HepG2 (cell line): ENCODE results near the gene ZNF184. TPM values are rescaled to one million over a fixed set of nuclear protein-coding genes. Genes with fewer than 3 reads are reported as not detected.
A peak's percentile ranks its signal among the peaks of the same experiment; 100 is the strongest.

Source experiments
- AGO2 ChIP-seq: fragments of 200-400 bp; formaldehyde crosslinking; optimal IDR thresholded peaks from 2 replicates; pipeline ENCODE3; 2017; ENCODE audit warnings: mild to moderate bottlenecking, low read depth, low read length, moderate library complexity
- ATRX ChIP-seq: sonication (generic); formaldehyde crosslinking; IDR thresholded peaks from 2 replicates; pipeline ENCODE4 v1.4.0; 2020; ENCODE audit warnings: missing genetic modification reagents, borderline replicate concordance
- CCAR2 ChIP-seq: fragments of 200-400 bp; formaldehyde crosslinking; optimal IDR thresholded peaks from 2 replicates; pipeline ENCODE3; 2018; ENCODE audit warnings: low read depth, mild to moderate bottlenecking, low read length, moderate library complexity
- CHCHD3 ChIP-seq: sonication (generic); formaldehyde crosslinking; IDR thresholded peaks from 2 replicates; pipeline ENCODE4 v1.8.0; 2022; ENCODE audit warnings: mild to moderate bottlenecking, missing genetic modification reagents, moderate library complexity
- DR1 ChIP-seq: sonication (generic); formaldehyde crosslinking; IDR thresholded peaks from 2 replicates; pipeline ENCODE4 v1.8.0; 2021; ENCODE audit warnings: mild to moderate bottlenecking, missing genetic modification reagents, inconsistent platforms
- MAFK ChIP-seq, 2 experiments: IDR thresholded peaks in 1 of 2; conservative IDR thresholded peaks in 1 of 2; 2 replicates each; pipeline ENCODE4 v1.6.1; 2011; ENCODE audit warnings: improper control_type of control experiment in 2 of 2, low read length in 2 of 2
- MTA1 ChIP-seq: sonication (generic); formaldehyde crosslinking; IDR thresholded peaks from 2 replicates; pipeline ENCODE4 v1.4.0; 2020; ENCODE audit warnings: missing genetic modification reagents, mild to moderate bottlenecking, borderline replicate concordance
- NR2F2 ChIP-seq: IDR thresholded peaks from 2 replicates; pipeline ENCODE4 v1.6.1; 2012; ENCODE audit warnings: low read depth, inconsistent platforms, borderline replicate concordance
- RAD21 ChIP-seq: fragments of 450-650 bp; formaldehyde crosslinking; IDR thresholded peaks from 2 replicates; pipeline ENCODE4 v1.5.0; 2020; ENCODE audit warnings: mild to moderate bottlenecking
- RFXANK ChIP-seq: IDR thresholded peaks from 2 replicates; pipeline ENCODE4 v1.6.1; 2016
- SALL1 ChIP-seq: sonication (generic); formaldehyde crosslinking; IDR thresholded peaks from 2 replicates; pipeline ENCODE4 v1.8.0; 2022; ENCODE audit warnings: mild to moderate bottlenecking, missing genetic modification reagents
- SOX13 ChIP-seq, 3 experiments: fragments of 450-650 bp in 1 of 3; sonication (generic) in 1 of 3; formaldehyde crosslinking in 1 of 3; IDR thresholded peaks in 2 of 3; conservative IDR thresholded peaks in 1 of 3; 2 replicates each; pipeline versions ENCODE4 v1.5.0 to v1.6.1; 2016 to 2020; ENCODE audit warnings: antibody characterized with exemption in 1 of 3, mild to moderate bottlenecking in 1 of 3, missing compliant biosample characterization in 1 of 3, missing genetic modification reagents in 1 of 3, moderate library complexity in 1 of 3
- ZBTB7B ChIP-seq: sonication (generic); formaldehyde crosslinking; IDR thresholded peaks from 2 replicates; pipeline ENCODE4 v1.4.0; 2020; ENCODE audit warnings: missing genetic modification reagents
- ZFP36L2 ChIP-seq: sonication (generic); formaldehyde crosslinking; IDR thresholded peaks from 2 replicates; pipeline ENCODE4 v1.4.0; 2020; ENCODE audit warnings: missing genetic modification reagents
- ZFP41 ChIP-seq: sonication (generic); formaldehyde crosslinking; IDR thresholded peaks from 2 replicates; pipeline ENCODE4 v1.4.0; 2020; ENCODE audit warnings: mild to moderate bottlenecking, missing genetic modification reagents, borderline replicate concordance
- ZNF12 ChIP-seq: sonication (generic); formaldehyde crosslinking; IDR thresholded peaks from 2 replicates; pipeline ENCODE4 v1.5.0; 2020; ENCODE audit warnings: missing genetic modification reagents
- ZNF253 ChIP-seq: sonication (generic); formaldehyde crosslinking; IDR thresholded peaks from 2 replicates; pipeline ENCODE4 v1.8.0; 2022; ENCODE audit warnings: mild to moderate bottlenecking, missing genetic modification reagents, borderline replicate concordance
- ZNF264 ChIP-seq: sonication (generic); formaldehyde crosslinking; IDR thresholded peaks from 2 replicates; pipeline ENCODE4 v1.4.0; 2020; ENCODE audit warnings: missing genetic modification reagents
- ZNF75D ChIP-seq: sonication (generic); formaldehyde crosslinking; IDR thresholded peaks from 2 replicates; pipeline ENCODE4 v1.8.1; 2023; ENCODE audit warnings: missing genetic modification reagents, mild to moderate bottlenecking, borderline replicate concordance
- polyA plus RNA-seq, 8 experiments: library from polyadenylated mRNA; depleted of rRNA in 3 of 8; stranded (reverse) in 7 of 8; unstranded in 1 of 8; fragments of >200 nt; fragmentation: Illumina TruSeq in 4 of 8; extraction: Trizol in 4 of 8; gene quantifications; 2 replicates each; pipeline versions ENCODE4 v1.2.1 to v1.2.3, GENCODE V29; 2011 to 2016; ENCODE audit warnings: low read depth in 4 of 8, missing spikeins in 1 of 8, mixed read lengths in 1 of 8; ENCODE audit not compliant: insufficient read depth in 1 of 8
- total RNA-seq, 5 experiments: library from RNA; depleted of rRNA; stranded (reverse); fragments of >200 nt; fragmentation: Illumina TruSeq; extraction: Trizol; gene quantifications; 2 replicates each; pipeline ENCODE4 v1.2.3, GENCODE V29; 2016; ENCODE audit warnings: low read depth in 1 of 5
- TF ChIP-seq, protein P1 (sequence below): sonication (generic); formaldehyde crosslinking; IDR thresholded peaks from 2 replicates; pipeline ENCODE4 v1.5.0; 2020; ENCODE audit warnings: mild to moderate bottlenecking, missing genetic modification reagents
- TF ChIP-seq, protein P2 (sequence below): sonication (generic); formaldehyde crosslinking; IDR thresholded peaks from 2 replicates; pipeline ENCODE4 v1.8.0; 2022; ENCODE audit warnings: mild to moderate bottlenecking, missing genetic modification reagents, moderate library complexity
- TF ChIP-seq, protein P3 (sequence below): IDR thresholded peaks from 2 replicates; pipeline ENCODE4 v1.6.1; 2012; ENCODE audit warnings: inconsistent platforms
- TF ChIP-seq, protein P4 (sequence below): sonication (generic); formaldehyde crosslinking; conservative IDR thresholded peaks from 2 replicates; pipeline ENCODE4 v1.4.0; 2020; ENCODE audit warnings: missing genetic modification reagents
- TF ChIP-seq, protein P5 (sequence below): sonication (generic); formaldehyde crosslinking; IDR thresholded peaks from 2 replicates; pipeline ENCODE4 v1.8.0; 2023; ENCODE audit warnings: mild to moderate bottlenecking, missing genetic modification reagents

Gene ZNF184
- total and polyA plus RNA-seq, 2 of the 13 experiments (the other 11 are each of a cell fraction or from before 2014, with no cell fraction given), result 2.1 to 10.1 TPM

DNA sequence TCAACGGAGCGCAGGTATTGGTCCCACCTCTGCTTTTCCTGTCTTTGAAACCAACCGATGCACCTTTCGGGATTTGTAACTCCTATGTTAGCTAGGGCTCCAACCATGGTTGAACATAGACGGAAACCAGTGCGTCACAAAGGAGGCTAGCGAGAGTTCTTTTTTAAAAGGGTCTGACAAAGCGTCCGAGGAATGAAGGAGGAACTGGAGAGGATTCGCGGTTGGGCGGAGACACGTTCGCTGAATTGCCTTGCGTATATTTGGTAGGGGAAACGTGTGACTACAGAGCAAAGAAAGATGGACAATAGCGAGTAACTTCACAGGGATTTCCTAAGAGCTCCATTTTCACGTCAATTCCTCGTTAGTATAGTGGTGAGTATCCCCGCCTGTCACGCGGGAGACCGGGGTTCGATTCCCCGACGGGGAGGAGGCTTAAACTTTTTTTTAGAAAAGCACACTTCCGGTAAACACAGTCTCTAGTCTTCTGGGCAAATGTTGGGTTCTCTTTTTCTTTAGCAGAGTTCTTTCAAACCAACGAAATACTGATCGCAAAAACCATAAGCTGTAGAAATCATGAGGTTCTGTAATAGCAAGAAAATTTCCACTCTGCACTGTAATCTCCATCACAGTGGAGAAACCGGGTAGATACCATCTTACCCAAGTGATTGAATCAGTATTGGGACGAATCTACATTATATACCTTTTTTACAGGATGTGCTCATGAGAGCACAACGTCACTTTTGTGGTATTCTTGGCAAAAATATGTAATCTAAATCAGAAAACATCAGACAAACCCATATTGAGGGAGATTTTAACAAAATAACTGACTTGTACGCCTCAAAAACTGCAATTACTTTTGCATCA lies 6.6 kb upstream of the ZNF184 start (continued):
- TF ChIP-seq, protein P1, sequence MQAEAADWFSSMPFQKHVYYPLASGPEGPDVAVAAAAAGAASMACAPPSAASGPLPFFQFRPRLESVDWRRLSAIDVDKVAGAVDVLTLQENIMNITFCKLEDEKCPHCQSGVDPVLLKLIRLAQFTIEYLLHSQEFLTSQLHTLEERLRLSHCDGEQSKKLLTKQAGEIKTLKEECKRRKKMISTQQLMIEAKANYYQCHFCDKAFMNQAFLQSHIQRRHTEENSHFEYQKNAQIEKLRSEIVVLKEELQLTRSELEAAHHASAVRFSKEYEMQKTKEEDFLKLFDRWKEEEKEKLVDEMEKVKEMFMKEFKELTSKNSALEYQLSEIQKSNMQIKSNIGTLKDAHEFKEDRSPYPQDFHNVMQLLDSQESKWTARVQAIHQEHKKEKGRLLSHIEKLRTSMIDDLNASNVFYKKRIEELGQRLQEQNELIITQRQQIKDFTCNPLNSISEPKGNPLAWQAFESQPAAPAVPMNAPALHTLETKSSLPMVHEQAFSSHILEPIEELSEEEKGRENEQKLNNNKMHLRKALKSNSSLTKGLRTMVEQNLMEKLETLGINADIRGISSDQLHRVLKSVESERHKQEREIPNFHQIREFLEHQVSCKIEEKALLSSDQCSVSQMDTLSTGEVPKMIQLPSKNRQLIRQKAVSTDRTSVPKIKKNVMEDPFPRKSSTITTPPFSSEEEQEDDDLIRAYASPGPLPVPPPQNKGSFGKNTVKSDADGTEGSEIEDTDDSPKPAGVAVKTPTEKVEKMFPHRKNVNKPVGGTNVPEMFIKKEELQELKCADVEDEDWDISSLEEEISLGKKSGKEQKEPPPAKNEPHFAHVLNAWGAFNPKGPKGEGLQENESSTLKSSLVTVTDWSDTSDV (CRISPR knock-in tag), result no peak
- TF ChIP-seq ZNF75D (no peak), ATRX (CRISPR knock-in tag) (no peak), ZNF12 (CRISPR knock-in tag) (peak; percentile 74; the same call in 1 of the 2 replicates), RAD21 (CRISPR knock-in tag) (peak; percentile 16; the same call in 1 of the 2 replicates), ZBTB7B (CRISPR knock-in tag) (peak; percentile 50; the same call in 1 of the 2 replicates), MTA1 (CRISPR knock-in tag) (no peak), SOX13 (IDR thresholded peaks at IDR 0.05) (no peak), SOX13 (CRISPR knock-in tag; conservative IDR thresholded peaks at IDR 0.05 in 1 of 2, IDR thresholded peaks at IDR 0.05 in 1 of 2) (peak in 1 of 2 experiments; percentile 70; a peak in 1 of 4 replicates), NR2F2 (peak; percentile 67; the same call in 1 of the 2 replicates), SALL1 (CRISPR knock-in tag) (peak; percentile 54), RFXANK (0 out of 2 replicates have a peak, but pooled peaks have one; percentile 61), ZNF253 (CRISPR knock-in tag) (no peak), AGO2 (no peak), CCAR2 (no peak), MAFK (conservative IDR thresholded peaks at IDR 0.05 in 1 of 2, IDR thresholded peaks at IDR 0.05 in 1 of 2; ENCODE audit: low read length in 2 of 2) (no peak), ZNF264 (CRISPR knock-in tag) (0 out of 2 replicates have a peak, but pooled peaks have one; percentile 25), ZFP41 (CRISPR knock-in tag) (no peak), DR1 (peak; percentile 77; the same call in 1 of the 2 replicates), ZFP36L2 (CRISPR knock-in tag) (no peak), CHCHD3 (CRISPR knock-in tag) (no peak)
- TF ChIP-seq, protein P2, sequence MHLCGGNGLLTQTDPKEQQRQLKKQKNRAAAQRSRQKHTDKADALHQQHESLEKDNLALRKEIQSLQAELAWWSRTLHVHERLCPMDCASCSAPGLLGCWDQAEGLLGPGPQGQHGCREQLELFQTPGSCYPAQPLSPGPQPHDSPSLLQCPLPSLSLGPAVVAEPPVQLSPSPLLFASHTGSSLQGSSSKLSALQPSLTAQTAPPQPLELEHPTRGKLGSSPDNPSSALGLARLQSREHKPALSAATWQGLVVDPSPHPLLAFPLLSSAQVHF, result no peak
- TF ChIP-seq, protein P3, sequence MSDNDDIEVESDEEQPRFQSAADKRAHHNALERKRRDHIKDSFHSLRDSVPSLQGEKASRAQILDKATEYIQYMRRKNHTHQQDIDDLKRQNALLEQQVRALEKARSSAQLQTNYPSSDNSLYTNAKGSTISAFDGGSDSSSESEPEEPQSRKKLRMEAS, result peak; percentile 59
- TF ChIP-seq, protein P4, sequence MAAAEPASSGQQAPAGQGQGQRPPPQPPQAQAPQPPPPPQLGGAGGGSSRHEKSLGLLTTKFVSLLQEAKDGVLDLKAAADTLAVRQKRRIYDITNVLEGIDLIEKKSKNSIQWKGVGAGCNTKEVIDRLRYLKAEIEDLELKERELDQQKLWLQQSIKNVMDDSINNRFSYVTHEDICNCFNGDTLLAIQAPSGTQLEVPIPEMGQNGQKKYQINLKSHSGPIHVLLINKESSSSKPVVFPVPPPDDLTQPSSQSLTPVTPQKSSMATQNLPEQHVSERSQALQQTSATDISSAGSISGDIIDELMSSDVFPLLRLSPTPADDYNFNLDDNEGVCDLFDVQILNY, result no peak
- TF ChIP-seq, protein P5, sequence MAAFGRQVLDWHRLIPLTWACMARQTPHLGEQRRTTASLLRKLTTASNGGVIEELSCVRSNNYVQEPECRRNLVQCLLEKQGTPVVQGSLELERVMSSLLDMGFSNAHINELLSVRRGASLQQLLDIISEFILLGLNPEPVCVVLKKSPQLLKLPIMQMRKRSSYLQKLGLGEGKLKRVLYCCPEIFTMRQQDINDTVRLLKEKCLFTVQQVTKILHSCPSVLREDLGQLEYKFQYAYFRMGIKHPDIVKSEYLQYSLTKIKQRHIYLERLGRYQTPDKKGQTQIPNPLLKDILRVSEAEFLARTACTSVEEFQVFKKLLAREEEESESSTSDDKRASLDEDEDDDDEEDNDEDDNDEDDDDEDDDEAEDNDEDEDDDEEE (CRISPR knock-in tag), result no peak
